Ishikawa (cell line): ENCODE measurements around the gene IRAK4.

Experiments used
- CEBPB ChIP-seq: IDR thresholded peaks from 2 replicates; pipeline ENCODE4 v1.6.1; 2012
- CREB1 ChIP-seq: IDR thresholded peaks from 2 replicates; pipeline ENCODE4 v1.6.1; 2012; ENCODE audit warnings: low read depth
- EGR1 ChIP-seq: IDR thresholded peaks from 2 replicates; pipeline ENCODE4 v1.6.1; 2012
- EP300 ChIP-seq: IDR thresholded peaks from 2 replicates; pipeline ENCODE4 v1.6.1; 2012; ENCODE audit warnings: borderline replicate concordance
- FOXM1 ChIP-seq: IDR thresholded peaks from 2 replicates; pipeline ENCODE4 v1.6.1; 2012; ENCODE audit warnings: low read depth, borderline replicate concordance
- NFIC ChIP-seq: IDR thresholded peaks from 2 replicates; pipeline ENCODE4 v1.6.1; 2012
- RAD21 ChIP-seq: IDR thresholded peaks from 2 replicates; pipeline ENCODE4 v1.6.1; 2012; ENCODE audit warnings: low read depth
- TAF1 ChIP-seq: IDR thresholded peaks from 2 replicates; pipeline ENCODE4 v1.6.1; 2012; ENCODE audit warnings: low read depth, mild to moderate bottlenecking
- TCF12 ChIP-seq: IDR thresholded peaks from 2 replicates; pipeline ENCODE4 v1.6.1; 2012; ENCODE audit warnings: low read depth
- TEAD4 ChIP-seq: IDR thresholded peaks from 2 replicates; pipeline ENCODE4 v1.6.1; 2012
- YY1 ChIP-seq: IDR thresholded peaks from 2 replicates; pipeline ENCODE4 v1.6.1; 2012; ENCODE audit warnings: low read depth
- ZBTB7A ChIP-seq: IDR thresholded peaks from 2 replicates; pipeline ENCODE4 v1.6.1; 2012; ENCODE audit warnings: low read depth
- TF ChIP-seq, protein P1 (sequence below): IDR thresholded peaks from 2 replicates; pipeline ENCODE4 v1.6.1; 2012
- TF ChIP-seq, protein P2 (sequence below): IDR thresholded peaks from 2 replicates; pipeline ENCODE4 v1.6.1; 2012
- TF ChIP-seq, protein P3 (sequence below): IDR thresholded peaks from 2 replicates; pipeline ENCODE4 v1.6.1; 2012; ENCODE audit warnings: low read depth, mild to moderate bottlenecking

The IRAK4 gene

DNA sequence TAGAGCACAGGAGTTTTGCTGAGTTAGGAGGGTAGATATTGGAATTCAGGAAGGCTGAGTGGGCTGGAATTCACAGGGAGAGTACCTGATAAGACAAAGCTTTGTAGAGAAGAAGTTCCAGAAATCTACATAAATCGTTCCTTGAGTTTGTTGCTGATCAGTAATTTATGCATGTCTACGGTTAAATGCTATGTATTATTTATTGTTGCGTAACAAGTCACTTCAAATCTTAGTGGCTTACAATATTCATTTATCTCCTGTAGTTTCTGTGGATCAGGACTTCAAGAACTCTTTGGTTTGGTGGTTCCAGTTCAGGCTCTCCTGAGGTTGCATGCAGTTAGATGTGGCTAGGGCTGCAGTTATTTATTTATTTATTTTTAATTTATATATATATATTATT, 7.9 kb upstream of the IRAK4 start:
- TF ChIP-seq CEBPB (peak; percentile 61), TEAD4 (no peak), ZBTB7A (no peak), YY1 (no peak)
- TF ChIP-seq, protein P1, sequence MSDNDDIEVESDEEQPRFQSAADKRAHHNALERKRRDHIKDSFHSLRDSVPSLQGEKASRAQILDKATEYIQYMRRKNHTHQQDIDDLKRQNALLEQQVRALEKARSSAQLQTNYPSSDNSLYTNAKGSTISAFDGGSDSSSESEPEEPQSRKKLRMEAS = no peak

DNA sequence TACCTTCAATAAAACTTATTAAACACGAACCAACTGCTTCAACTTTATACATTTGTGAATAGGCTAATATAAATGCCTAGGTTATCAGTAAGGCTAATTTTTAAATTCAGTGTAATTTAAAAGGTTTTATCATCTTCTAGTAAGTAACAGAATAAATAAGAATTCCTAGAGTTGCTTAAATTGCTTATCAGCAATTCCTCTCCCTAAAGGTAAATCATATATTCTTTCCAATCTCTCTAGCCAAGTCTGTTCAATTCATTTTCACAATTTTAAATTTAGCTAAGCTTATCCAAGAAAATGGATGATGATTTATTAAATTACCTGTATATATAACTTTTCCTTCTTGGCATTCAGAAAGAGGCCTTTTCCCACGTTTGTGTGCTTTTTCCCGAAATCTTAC, 4.7 kb upstream of the IRAK4 start:
- TF ChIP-seq, protein P2, sequence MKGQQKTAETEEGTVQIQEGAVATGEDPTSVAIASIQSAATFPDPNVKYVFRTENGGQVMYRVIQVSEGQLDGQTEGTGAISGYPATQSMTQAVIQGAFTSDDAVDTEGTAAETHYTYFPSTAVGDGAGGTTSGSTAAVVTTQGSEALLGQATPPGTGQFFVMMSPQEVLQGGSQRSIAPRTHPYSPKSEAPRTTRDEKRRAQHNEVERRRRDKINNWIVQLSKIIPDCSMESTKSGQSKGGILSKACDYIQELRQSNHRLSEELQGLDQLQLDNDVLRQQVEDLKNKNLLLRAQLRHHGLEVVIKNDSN = no peak
- no peak for TF ChIP-seq YY1
- TF ChIP-seq, protein P1 = no peak
- no peak for TF ChIP-seq TEAD4
- TF ChIP-seq ZBTB7A = no peak
- no peak for TF ChIP-seq TAF1
- TF ChIP-seq CREB1 = no peak
- TF ChIP-seq RAD21 = no peak

DNA sequence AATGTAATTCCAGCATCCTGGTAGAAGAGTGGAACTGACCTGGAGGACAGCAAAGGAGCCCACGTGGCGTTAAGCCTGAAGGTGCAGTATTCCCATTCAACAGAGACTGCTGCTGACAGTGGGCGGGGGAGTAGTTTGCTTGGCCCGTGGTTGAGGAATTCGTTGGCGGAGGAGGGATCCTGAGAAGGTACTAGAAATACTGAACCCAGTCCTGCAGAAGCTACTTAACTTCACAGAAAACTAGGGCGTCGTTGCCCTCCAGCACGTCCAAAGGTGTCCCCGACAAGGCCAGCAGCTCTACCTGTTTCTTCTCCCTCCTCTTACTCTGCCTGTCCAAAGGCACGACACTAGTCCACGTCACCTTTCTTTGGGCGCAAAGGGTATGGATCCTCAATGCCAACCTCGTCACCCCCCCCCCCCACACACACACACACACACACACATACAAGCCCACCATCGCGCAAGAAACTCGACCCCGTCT, 464 bp upstream of the IRAK4 start:
- TF ChIP-seq CREB1 (no peak), FOXM1 (no peak)
- TF ChIP-seq, protein P2 = peak; percentile 67; the same call in 1 of the 2 replicates
- TF ChIP-seq, protein P1 = peak; percentile 92

DNA sequence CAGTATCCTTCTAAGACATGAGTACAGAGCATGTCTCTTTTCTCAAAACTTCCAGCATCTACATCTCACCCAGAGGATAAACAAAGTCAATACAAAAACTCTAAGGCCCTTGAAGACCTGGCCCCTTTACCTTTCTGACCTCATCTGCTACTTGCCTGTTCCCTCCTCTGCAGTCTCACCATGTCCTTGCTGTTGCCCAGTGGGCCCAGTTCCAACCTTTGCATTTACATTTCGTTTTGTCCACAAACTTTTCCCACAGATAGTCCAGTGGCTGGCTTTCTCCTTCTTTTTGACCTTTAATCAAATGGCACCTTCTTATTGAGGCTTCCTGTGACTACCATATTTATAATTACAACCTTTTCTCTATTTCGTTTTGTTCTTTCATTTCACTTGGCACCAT, 1.6 kb downstream of the IRAK4 start:
- TF ChIP-seq, protein P3, sequence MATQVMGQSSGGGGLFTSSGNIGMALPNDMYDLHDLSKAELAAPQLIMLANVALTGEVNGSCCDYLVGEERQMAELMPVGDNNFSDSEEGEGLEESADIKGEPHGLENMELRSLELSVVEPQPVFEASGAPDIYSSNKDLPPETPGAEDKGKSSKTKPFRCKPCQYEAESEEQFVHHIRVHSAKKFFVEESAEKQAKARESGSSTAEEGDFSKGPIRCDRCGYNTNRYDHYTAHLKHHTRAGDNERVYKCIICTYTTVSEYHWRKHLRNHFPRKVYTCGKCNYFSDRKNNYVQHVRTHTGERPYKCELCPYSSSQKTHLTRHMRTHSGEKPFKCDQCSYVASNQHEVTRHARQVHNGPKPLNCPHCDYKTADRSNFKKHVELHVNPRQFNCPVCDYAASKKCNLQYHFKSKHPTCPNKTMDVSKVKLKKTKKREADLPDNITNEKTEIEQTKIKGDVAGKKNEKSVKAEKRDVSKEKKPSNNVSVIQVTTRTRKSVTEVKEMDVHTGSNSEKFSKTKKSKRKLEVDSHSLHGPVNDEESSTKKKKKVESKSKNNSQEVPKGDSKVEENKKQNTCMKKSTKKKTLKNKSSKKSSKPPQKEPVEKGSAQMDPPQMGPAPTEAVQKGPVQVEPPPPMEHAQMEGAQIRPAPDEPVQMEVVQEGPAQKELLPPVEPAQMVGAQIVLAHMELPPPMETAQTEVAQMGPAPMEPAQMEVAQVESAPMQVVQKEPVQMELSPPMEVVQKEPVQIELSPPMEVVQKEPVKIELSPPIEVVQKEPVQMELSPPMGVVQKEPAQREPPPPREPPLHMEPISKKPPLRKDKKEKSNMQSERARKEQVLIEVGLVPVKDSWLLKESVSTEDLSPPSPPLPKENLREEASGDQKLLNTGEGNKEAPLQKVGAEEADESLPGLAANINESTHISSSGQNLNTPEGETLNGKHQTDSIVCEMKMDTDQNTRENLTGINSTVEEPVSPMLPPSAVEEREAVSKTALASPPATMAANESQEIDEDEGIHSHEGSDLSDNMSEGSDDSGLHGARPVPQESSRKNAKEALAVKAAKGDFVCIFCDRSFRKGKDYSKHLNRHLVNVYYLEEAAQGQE = no peak
- TF ChIP-seq CREB1 = no peak
- TF ChIP-seq, protein P1 = no peak
- TF ChIP-seq EP300 = no peak
- no peak for TF ChIP-seq NFIC
- TF ChIP-seq YY1 = no peak

DNA sequence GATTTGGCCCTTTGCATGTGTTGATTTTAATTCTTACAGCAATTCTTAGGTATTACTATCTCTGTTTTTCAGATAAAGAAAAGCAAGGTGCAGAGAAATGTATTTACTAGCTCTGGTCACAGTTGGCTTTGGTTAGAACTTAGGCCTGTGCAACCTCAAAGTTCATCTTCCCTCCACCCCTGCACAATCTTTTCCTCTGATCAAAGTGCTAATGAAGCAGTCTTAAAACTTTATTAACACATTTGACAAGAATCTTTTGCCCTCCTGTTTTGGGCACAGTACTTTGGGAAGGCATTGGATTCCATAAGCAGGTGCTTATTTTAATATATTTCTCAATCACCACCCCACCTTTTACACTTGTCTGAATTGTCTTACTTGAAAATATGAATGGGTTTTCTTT, 2.7 kb downstream of the IRAK4 start:
- no peak for TF ChIP-seq TAF1
- TF ChIP-seq, protein P1 = no peak

DNA sequence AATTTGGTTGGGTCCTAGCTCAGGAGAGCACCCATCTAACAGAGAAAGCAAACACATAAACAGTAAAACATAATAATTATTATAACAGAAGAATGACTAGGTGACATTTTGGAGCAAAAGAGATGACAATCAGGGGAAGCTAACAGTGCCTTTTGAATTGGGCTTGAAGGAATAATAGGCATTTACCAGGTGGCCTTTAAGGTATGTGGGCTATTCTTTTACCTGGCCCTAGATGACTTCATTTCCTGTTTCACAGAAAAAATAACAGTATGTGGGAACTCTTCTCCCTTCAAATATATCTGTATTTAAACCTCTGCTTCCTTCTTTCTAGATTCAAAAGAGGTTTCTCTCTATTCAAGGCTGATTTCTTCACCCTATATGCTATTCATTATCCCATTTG, 3.8 kb downstream of the IRAK4 start:
- TF ChIP-seq TEAD4 (0 out of 2 replicates have a peak, but pooled peaks have one; percentile 7), CEBPB (no peak)

DNA sequence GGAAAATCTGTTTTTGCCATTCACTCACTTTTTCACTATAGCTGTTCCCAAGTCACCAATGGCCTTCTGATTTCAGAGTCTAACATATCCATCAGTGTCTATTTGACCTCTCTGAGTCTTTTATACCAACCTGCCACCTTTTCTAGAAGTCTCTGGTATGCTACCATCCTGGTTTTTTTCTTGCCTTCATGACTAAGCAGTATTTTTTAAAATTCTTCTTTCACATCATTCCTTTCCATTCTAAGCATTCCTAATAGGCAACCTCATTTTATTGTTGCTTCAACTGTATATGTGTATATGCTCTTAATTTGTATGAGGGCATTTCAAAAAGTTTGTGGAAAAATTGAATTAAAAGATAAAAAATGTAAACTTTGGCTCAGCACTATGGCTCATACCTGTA, 5.0 kb downstream of the IRAK4 start:
- TF ChIP-seq, protein P1 = no peak
- TF ChIP-seq FOXM1 (no peak), TCF12 (no peak), RAD21 (no peak), NFIC (no peak), TEAD4 (no peak)

DNA sequence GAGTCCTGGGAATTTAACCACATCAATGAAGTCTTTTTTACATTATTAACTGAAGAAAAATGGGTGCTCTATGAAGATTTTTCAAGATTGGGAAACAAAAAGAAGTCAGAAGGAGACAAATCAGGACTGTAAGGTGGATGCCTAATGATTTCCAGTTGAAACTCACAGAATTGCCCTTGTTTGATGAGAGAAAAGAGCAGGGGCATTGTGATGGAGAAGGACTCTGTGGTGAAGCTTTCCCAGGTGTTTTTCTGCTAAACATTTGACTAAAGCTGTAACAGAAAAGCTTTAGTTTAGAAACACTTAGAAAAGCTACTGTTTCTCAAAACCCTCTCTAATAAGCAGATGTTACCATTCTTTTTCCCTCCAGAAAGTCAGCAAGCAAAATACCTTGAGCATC, 5.8 kb downstream of the IRAK4 start:
- no peak for TF ChIP-seq CEBPB
- TF ChIP-seq TAF1 = no peak
- no peak for TF ChIP-seq FOXM1
- no peak for TF ChIP-seq EGR1
- TF ChIP-seq, protein P1 = no peak
- TF ChIP-seq, protein P2 = no peak
- TF ChIP-seq, protein P3 = no peak
- TF ChIP-seq TEAD4 = no peak
- no peak for TF ChIP-seq EP300
